GM19324 (cell line): Measurements from ENCODE around the gene SPINK1.
"Not testable (repeated sequence)": the region's sequence is repeated elsewhere in the genome, so short reads cannot be mapped to it uniquely, and the experiment has no call there.

Experiments
- ATAC-seq: cut with Tn5 transposase; IDR thresholded peaks from one replicate; pipeline ENCODE4 v1.9.1; 2021; ENCODE audit warnings: mild to moderate bottlenecking, moderate library complexity; ENCODE audit not compliant: unreplicated experiment, low FRiP score

Gene SPINK1

GRCh38 chr5:147831465-147831864 is at the start of gene SPINK1:
TSS of gene SPINK1 (minus strand) at chr5:147831671. CDS start at chr5:147831577, 94 bp downstream.
- ATAC-seq: no peak

DNA sequence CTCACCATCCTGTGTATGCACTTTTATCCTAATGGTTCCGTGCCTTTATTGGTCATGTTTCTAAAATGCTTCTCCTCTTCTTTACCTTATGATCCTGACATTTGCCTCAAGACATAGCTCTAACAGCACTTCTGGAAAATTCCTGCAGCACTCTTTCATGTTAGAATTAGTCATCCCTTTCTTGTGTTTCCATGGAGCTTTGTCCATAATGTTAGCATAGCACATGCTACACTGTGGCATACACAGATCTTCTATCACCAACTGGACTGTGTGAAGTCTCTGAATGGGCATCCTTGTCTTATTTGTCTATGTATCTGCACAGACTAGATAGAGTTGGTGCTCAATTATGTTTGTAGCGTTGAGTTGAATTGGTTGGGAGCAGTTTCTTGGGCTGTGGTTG is 49.0 kb upstream of the SPINK1 start:
- no peak for ATAC-seq

DNA sequence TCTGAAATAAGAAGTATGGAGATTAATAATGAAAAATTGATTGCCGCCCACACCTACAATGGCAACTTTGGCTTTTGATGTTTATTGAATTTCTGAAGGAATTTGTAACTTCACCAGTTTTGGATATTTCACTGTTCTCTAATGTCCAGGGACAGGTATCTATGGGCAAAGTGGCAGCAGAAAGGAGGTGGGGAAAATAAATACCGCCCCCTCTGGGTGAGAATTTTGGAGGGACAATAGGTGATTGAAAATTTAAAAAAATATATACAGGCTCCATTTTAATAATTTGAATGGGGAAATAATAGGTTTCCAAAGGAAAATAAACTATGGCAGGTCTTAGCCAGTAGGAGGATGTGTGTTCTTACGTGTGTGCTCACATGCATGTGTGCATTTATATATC is 48.3 kb upstream of the SPINK1 start:
- no peak for ATAC-seq

GRCh38 chr5:147878066-147878759 is 46.7 kb upstream of the SPINK1 start, which contains the start of gene SCGB3A2:
TSS of gene SCGB3A2 (plus strand) at chr5:147878711. CDS start at chr5:147878804, 93 bp downstream.
- no peak for ATAC-seq

DNA sequence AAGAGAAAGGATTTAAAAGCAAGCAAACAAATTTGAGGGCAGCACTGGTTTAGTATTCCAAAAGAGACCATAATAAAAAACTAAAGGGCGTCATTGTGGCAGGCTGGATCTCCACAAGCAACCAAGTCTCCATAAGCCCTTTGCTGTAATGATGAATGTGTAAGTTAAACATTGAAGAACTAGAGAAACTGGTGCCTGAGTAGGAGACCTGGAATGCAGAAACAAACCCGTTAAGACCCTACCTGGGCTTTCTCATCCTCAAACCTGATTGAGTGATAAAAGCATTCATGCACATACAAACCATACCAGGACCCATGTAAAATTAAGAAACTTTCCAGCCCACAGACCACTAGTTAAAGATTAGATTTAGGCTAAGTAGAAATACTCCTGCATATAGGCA is 45.2 kb upstream of the SPINK1 start:
- no peak for ATAC-seq

DNA sequence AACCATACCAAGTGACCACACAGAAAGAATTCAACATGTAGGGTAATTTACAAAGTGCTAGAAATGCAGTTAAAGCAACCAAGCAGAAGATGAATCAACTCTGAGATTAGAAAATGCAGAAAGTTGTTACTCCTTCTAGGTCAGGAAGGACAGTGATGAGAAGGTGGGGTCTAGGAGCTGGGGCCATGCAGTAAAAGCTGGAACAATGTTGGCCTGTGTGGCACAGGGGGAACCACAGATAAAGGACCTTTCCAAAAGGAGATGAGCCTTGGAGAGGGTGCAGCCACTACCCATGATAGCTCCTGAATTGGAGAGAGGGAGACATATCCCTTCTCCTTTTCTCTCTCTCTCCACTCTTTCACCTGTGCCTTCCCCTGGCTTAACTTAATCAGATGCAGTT is 44.7 kb upstream of the SPINK1 start:
- no peak for ATAC-seq

DNA sequence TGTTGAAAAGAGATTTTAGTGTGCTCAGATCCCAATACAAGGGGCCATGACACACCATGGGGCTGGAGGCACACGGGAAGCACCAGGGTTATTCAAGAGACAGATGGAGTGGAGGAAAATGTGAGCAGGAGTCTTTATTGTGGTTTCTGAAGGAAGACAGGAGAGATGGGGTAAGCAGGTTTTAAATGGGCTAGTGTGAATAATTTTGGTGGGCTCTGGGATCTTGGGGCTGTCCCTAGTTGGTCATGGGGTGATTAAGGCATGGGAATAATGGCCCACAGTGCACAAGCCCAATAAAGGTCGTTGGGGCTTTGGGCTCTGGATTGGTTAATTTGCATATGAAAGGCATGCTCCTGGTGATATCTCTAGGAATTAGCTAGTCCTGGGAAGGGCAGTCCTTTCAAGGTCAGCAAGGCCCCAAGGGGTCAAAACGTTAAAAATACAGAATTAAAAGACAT is 43.5 kb upstream of the SPINK1 start:
- no peak for ATAC-seq

DNA sequence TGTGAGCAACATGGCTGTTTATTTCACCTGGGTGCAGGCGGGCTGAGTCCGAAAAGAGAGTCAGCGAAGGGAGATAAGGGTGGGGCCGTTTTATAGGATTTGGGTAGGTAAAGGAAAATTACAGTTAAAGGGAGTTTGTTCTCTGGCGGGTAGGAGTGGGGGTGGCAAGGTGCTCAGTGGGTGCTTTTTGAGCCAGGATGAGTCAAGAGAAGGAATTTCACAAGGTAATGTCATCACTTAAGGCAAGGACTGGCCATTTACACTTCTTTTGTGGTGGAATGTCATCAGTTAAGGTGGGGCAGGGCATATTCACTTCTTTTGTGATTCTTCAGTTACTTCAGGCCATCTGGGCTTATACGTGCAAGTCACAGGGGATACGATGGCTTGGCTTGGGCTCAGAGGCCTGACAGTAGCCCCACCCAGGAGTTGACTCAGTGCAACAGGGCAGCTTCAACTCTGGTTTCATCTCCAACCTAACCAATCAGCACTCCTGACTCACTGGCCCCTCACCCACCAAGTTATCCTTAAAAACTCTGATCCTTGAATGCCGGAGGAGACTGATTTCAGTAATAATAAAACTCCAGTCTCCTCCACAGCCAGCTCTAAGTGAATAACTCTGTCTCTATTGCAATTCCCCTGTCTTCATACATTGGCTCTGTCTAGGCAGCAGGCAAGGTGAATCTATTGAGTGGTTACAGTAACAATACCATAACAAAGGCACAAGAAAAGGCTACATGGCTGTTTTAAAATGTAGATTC is 42.8 kb upstream of the SPINK1 start:
- not testable (repeated sequence) for ATAC-seq

- ATAC-seq: not testable (repeated sequence)
Observed at GRCh38 chr5:147872744-147873435, 41.4 kb upstream of the SPINK1 start.

DNA sequence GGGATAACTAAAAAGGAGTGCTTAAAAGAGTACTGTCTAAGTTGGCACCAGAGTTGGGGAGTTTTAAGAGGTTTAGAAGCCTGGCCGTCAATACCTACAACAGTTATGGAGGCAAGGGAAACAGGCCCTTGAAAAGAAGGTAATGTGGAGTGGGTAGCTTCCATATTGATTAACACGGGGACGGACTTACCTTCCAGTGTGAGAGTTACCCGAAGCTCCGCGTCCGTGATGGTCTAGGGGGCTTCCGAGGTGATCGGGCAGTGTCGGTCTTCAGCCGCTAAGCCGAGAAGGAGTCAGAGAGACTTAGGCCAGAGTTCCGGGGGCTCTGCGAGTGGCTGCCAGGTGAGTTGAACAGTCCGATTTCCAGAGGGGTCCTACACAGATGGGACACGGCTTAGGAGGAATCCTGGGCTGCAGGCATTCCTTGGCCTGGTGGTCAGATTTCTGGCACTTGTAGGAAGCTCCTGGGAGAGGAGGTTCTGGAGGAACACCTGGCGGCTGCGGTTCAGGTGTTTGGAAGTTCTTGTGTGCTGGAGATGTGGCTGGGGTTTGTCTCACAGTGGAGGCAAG is 40.6 kb upstream of the SPINK1 start:
- ATAC-seq: not testable (repeated sequence)

GRCh38 chr5:147869892-147870291 is 38.4 kb upstream of the SPINK1 start:
- ATAC-seq: not testable (repeated sequence)

GRCh38 chr5:147869112-147869511 is 37.6 kb upstream of the SPINK1 start:
- ATAC-seq: no peak

- ATAC-seq: no peak
Observed at GRCh38 chr5:147863454-147864158, 32.1 kb upstream of the SPINK1 start.

DNA sequence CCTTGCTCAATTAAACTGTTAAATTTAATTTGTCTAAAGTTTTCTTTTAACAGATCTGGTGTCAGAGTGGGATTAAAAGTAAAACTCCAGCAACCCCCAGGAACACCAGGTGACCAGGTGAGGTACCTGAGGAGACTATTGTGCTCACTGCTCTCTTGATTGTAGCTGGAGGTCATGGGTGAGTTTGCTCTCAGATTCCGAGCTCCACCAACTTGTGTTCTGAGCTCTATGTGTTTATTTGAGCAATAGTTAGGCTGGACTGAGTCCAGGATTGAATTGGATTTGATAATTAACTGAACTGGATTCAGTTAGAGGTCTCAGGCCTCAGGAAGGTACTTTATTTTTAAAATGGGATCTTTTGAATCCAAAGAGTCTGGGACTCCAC is 29.2 kb upstream of the SPINK1 start:
- ATAC-seq: no peak

GRCh38 chr5:147859962-147860640 is 28.6 kb upstream of the SPINK1 start:
- no peak for ATAC-seq

GRCh38 chr5:147858565-147858964 is 27.1 kb upstream of the SPINK1 start:
- no peak for ATAC-seq

DNA sequence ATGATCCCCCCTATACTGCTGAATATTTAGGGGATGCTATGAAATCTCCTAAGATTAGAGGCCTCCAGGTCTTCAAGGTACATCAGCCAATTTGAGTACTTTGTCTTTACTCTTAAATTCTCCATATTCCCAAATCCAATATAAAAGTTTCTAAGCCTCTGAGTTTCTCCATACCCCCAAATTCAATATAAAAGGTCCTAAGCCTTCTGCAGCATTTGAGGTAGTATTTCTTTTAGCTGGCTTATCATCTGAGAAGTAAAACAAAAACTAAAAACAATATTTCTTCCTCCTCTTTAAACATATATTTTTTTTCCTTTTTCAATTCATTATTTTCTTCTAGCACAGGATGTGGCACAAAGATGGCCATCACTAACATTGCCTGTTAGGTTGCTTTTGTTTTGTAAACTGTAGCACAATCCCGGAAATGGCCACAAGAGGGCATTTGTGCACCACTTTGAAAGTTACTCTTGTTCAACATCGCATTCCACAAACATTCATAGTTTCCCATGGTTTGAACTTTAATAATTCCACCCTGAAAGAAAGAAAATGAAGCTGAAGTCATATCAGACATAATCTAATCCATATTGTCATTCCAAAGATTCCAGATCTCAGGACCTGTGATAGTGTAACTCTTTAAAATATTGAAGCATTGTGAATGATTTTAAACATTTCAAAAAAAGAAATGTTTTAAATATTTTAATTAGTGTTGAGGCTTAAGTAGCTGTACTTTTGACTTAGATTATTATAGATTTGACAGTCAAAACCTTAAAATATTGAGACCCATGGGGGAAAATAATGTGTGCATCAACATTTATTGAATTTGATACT is 26.0 kb upstream of the SPINK1 start:
- no peak for ATAC-seq

DNA sequence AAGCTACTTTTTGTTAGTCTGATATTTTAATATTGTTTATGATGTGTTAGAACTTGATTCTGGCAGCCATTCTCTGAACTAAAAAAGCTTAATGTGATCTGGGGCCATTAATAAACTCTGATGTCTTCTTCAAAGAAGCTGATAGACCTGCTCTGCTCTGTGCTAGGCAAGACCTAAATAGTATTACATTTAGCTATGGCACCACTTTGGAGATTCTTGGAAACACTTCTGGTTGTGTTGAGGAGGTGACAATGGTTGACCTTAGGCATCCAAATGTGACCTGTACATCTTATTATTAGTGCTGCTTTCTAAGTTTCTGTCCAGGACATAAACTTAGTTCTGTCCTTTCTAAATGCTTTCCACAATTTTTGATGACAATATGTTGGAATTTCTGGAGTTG is 25.3 kb upstream of the SPINK1 start:
- no peak for ATAC-seq

DNA sequence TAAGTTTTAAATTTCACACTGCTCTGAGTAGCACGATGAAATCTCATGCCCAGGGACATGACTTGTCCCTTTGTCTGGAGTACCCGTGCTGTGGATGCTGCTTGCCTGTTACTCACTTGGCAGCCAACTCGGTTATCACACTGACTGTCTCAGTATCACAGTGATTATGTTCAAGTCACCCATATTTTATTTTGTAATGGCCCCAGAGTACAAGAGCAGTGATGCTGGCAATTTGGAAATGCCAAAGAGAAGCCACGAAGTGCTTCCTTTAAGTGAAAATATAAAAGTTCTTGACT is 24.3 kb upstream of the SPINK1 start:
- ATAC-seq: no peak
